Measurements from ENCODE around the gene LCP2. TPM values are rescaled to one million over a fixed set of nuclear protein-coding genes. Genes with fewer than 3 reads are reported as not detected.

LCP2 gene
- total RNA-seq, 1 experiment from 2014 or later: not detected

DNA sequence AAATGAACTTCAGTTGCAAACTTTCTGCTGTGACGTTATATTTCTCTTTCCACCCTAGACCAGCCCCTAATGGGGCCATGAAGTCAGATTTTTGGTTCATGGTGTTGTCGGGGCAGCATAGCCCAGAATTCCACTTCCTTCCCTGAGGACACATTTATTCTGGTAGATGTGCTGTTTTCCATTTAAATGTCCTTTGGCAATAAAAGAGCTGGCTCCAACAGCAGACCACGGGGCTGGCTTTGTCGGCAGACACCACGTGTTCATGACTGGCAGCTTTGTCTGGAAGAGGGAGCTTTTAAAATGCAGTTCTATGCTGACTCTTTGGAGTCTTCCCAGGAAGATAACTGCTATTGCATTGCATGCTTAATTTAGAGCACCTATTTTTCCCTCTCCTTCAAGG, 17.6 kb upstream of the LCP2 start:
- H3K9me3 ChIP-seq (ENCODE audit: low read length): no peaks in the 10 kb centered on the region
- no peaks in the 10 kb centered on the region for H3F3A ChIP-seq (ENCODE audit: low read length, unreplicated experiment)
- no peak overlapping the region for H3K4me3 ChIP-seq (ENCODE audit: low read length)
- TF ChIP-seq, protein P1, sequence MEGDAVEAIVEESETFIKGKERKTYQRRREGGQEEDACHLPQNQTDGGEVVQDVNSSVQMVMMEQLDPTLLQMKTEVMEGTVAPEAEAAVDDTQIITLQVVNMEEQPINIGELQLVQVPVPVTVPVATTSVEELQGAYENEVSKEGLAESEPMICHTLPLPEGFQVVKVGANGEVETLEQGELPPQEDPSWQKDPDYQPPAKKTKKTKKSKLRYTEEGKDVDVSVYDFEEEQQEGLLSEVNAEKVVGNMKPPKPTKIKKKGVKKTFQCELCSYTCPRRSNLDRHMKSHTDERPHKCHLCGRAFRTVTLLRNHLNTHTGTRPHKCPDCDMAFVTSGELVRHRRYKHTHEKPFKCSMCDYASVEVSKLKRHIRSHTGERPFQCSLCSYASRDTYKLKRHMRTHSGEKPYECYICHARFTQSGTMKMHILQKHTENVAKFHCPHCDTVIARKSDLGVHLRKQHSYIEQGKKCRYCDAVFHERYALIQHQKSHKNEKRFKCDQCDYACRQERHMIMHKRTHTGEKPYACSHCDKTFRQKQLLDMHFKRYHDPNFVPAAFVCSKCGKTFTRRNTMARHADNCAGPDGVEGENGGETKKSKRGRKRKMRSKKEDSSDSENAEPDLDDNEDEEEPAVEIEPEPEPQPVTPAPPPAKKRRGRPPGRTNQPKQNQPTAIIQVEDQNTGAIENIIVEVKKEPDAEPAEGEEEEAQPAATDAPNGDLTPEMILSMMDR (conservative IDR thresholded peaks at IDR 0.05; ENCODE audit: low read depth, low read length): no peak
- TF ChIP-seq EZH2phosphoT487 (IDR thresholded peaks at IDR 0.05; ENCODE audit: borderline replicate concordance, low read length) (no peak), EZH2 (IDR thresholded peaks at IDR 0.05; ENCODE audit: low read length, unreplicated experiment) (no peak)
- no peak overlapping the region for H3K27ac ChIP-seq (ENCODE audit: low read length)
- no peak for ATAC-seq
- no peaks in the 10 kb centered on the region for H4K20me1 ChIP-seq (ENCODE audit: low read length)
- no peaks in the 10 kb centered on the region for H3K79me2 ChIP-seq (ENCODE audit: low read length)
- DNase-seq: no peak
- H3K27me3 ChIP-seq (ENCODE audit: low read length): peaks cover 61% of the 10 kb centered on the region
- no peak overlapping the region for H2AFZ ChIP-seq (ENCODE audit: low read length)
- ChIA-PET POLR2A (ENCODE audit: unreplicated experiment) (no interaction called here), CTCF (no interaction called here)
- no peak overlapping the region for H3K9ac ChIP-seq (ENCODE audit: low read length)
- no TSS peak for BruUV-seq (replicated peaks)
- H3K9me2 ChIP-seq (replicated peaks; ENCODE audit: low read length): no peaks in the 10 kb centered on the region
- no peaks in the 10 kb centered on the region for H3K36me3 ChIP-seq (ENCODE audit: low read depth, low read length)
- intact Hi-C loops (cut with micrococcal nuclease): no loop called here
- no peak overlapping the region for H3K4me2 ChIP-seq (ENCODE audit: low read length)
- no peaks in the 10 kb centered on the region for H3K4me1 ChIP-seq (ENCODE audit: insufficient read depth, low read length)

DNA sequence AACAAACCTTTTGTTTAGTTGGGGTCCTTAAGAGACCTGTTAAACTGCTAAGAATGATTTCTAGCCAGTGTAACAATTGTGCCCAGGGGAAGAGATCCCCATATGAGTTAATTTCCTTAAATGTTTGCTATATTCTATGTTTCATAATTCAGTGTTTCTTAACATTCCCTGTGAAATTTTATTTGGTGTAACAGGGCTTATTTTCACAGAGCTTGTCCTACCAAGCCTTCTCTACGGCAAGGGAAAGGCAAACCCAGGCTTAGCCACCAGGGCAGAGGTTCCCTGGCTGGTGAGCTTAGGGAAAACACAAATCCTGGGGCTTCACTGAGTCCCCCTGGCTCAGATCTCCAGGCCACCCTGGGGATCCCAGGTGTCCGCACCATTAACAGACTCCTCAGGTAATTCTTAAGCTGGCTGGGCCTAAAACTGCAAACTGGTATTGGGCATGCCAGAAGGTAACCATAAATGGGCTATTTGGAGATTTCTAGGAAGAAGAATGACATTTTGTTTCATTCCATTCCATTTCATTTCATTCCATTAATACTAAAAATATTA, 17.0 kb upstream of the LCP2 start:
- Histone ChIP-seq H3K9me3 (ENCODE audit: low read length) (no peaks in the 10 kb centered on the region), H3K4me2 (ENCODE audit: low read length) (no peak overlapping the region), H2AFZ (ENCODE audit: low read length) (no peak overlapping the region), H3K79me2 (ENCODE audit: low read length) (no peaks in the 10 kb centered on the region), H3K4me3 (ENCODE audit: low read length) (no peak overlapping the region), H3K4me1 (ENCODE audit: insufficient read depth, low read length) (no peaks in the 10 kb centered on the region), H4K20me1 (ENCODE audit: low read length) (no peaks in the 10 kb centered on the region), H3K27me3 (ENCODE audit: low read length) (peaks cover 61% of the 10 kb centered on the region), H3K27ac (ENCODE audit: low read length) (no peak overlapping the region), H3K9ac (ENCODE audit: low read length) (no peak overlapping the region), H3K36me3 (ENCODE audit: low read depth, low read length) (no peaks in the 10 kb centered on the region), H3F3A (ENCODE audit: low read length, unreplicated experiment) (no peaks in the 10 kb centered on the region), H3K9me2 (replicated peaks; ENCODE audit: low read length) (no peaks in the 10 kb centered on the region)
- intact Hi-C loops (cut with micrococcal nuclease): no loop called here
- no TSS peak for BruUV-seq (replicated peaks)
- ATAC-seq (no peak), DNase-seq (no peak)
- POLR2A ChIA-PET (ENCODE audit: unreplicated experiment): no interaction called here
- TF ChIP-seq EZH2 (IDR thresholded peaks at IDR 0.05; ENCODE audit: low read length, unreplicated experiment) (no peak), EZH2phosphoT487 (IDR thresholded peaks at IDR 0.05; ENCODE audit: borderline replicate concordance, low read length) (no peak)
- TF ChIP-seq, protein P1 (conservative IDR thresholded peaks at IDR 0.05; ENCODE audit: low read depth, low read length): no peak
- CTCF ChIA-PET: no interaction called here

DNA sequence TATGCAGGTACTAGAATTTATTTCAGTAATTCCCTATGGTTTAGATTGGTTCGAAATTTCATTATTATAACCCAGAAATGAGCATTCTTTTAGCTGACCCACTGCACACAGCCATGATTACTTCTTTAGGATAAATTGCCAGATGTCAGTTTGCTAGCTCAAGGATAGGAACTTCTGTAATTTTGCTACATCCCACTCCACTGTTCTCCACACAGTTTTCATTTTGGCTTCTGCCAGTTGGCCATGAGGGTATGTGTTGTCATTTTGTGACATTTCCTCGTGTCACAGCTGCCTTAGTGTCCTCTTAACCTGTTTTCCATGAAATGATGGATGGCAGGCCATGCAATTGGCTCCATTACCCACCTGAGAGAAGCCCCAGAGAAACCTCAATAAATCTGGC, 16.2 kb upstream of the LCP2 start:
- Histone ChIP-seq H3K9me2 (replicated peaks; ENCODE audit: low read length) (no peaks in the 10 kb centered on the region), H3K79me2 (ENCODE audit: low read length) (no peaks in the 10 kb centered on the region), H3K27me3 (ENCODE audit: low read length) (peaks cover 54% of the 10 kb centered on the region), H3K4me3 (ENCODE audit: low read length) (no peak overlapping the region), H3F3A (ENCODE audit: low read length, unreplicated experiment) (no peaks in the 10 kb centered on the region), H3K9me3 (ENCODE audit: low read length) (no peaks in the 10 kb centered on the region), H2AFZ (ENCODE audit: low read length) (no peak overlapping the region), H3K9ac (ENCODE audit: low read length) (no peak overlapping the region), H3K36me3 (ENCODE audit: low read depth, low read length) (no peaks in the 10 kb centered on the region), H3K27ac (ENCODE audit: low read length) (no peak overlapping the region), H3K4me2 (ENCODE audit: low read length) (no peak overlapping the region), H4K20me1 (ENCODE audit: low read length) (no peaks in the 10 kb centered on the region), H3K4me1 (ENCODE audit: insufficient read depth, low read length) (no peaks in the 10 kb centered on the region)
- DNase-seq (no peak), ATAC-seq (no peak)
- intact Hi-C loops (cut with micrococcal nuclease): no loop called here
- CTCF ChIA-PET: no interaction called here
- POLR2A ChIA-PET (ENCODE audit: unreplicated experiment): no interaction called here
- no TSS peak for BruUV-seq (replicated peaks)
- TF ChIP-seq EZH2 (IDR thresholded peaks at IDR 0.05; ENCODE audit: low read length, unreplicated experiment) (no peak), EZH2phosphoT487 (IDR thresholded peaks at IDR 0.05; ENCODE audit: borderline replicate concordance, low read length) (no peak)
- TF ChIP-seq, protein P1 (conservative IDR thresholded peaks at IDR 0.05; ENCODE audit: low read depth, low read length): no peak
